Mesodermal cell (in vitro differentiated cells): ENCODE data around the gene UGP2.

Experiments
- H3K27ac ChIP-seq: 2 replicates; pipeline ENCODE4 v1.7.0; 2013; ENCODE audit warnings: mild to moderate bottlenecking, low read depth, low read length, moderate library complexity; ENCODE audit not compliant: severe bottlenecking
- H3K36me3 ChIP-seq: 2 replicates; pipeline ENCODE4 v1.7.1; 2013; ENCODE audit warnings: mild to moderate bottlenecking, low read length, moderate library complexity; ENCODE audit not compliant: control insufficient read depth, insufficient read depth
- H3K4me1 ChIP-seq: one replicate; pipeline ENCODE4 v1.7.1; 2013; ENCODE audit warnings: mild to moderate bottlenecking, low read length; ENCODE audit not compliant: insufficient read depth, control insufficient read depth, poor library complexity, severe bottlenecking
- H3K4me3 ChIP-seq: 2 replicates; pipeline ENCODE4 v1.7.0; 2013; ENCODE audit warnings: low read length, control low read depth, mild to moderate bottlenecking; ENCODE audit not compliant: insufficient read depth, poor library complexity, severe bottlenecking; ENCODE audit errors: extremely low read depth
- H3K9me3 ChIP-seq: 2 replicates; pipeline ENCODE4 v1.7.1; 2013; ENCODE audit warnings: mild to moderate bottlenecking, low read length, moderate library complexity; ENCODE audit not compliant: control insufficient read depth
- WGBS, 2 experiments: methylation state at CpG; one replicate each; pipeline ENCODE4 v1.1.5; 2013; ENCODE audit warnings: missing lambda C conversion rate in 2 of 2; ENCODE audit not compliant: insufficient coverage in 2 of 2; 5-methylcytosine and 5-hydroxymethylcytosine counted together

The UGP2 gene

GRCh38 chr2:63850204-63850571 is 8.5 kb downstream of the UGP2 start:
- peaks cover 3% of the 10 kb centered on the region for H3K9me3 ChIP-seq
- no peak overlapping the region for H3K27ac ChIP-seq
- no peak overlapping the region for H3K4me3 ChIP-seq
- peaks cover 34% of the 10 kb centered on the region for H3K4me1 ChIP-seq
- H3K36me3 ChIP-seq, result no peaks in the 10 kb centered on the region
- WGBS, 2 experiments, result no CpG with 5 or more reads among the region's 1 CpG

GRCh38 chr2:63850649-63851048 is 9.0 kb downstream of the UGP2 start:
- no peak overlapping the region for H3K4me3 ChIP-seq
- peaks cover 3% of the 10 kb centered on the region for H3K9me3 ChIP-seq
- no peak overlapping the region for H3K27ac ChIP-seq
- peaks cover 4% of the 10 kb centered on the region for H3K36me3 ChIP-seq
- H3K4me1 ChIP-seq, result peaks cover 29% of the 10 kb centered on the region

GRCh38 chr2:63851691-63852311 is 10.1 kb downstream of the UGP2 start:
- Histone ChIP-seq H3K9me3 (peaks cover 3% of the 10 kb centered on the region), H3K4me3 (no peak overlapping the region), H3K36me3 (peaks cover 15% of the 10 kb centered on the region), H3K4me1 (peaks cover 26% of the 10 kb centered on the region), H3K27ac (no peak overlapping the region)
- no CpG with 5 or more reads among the region's 1 CpG for WGBS, 2 experiments

DNA sequence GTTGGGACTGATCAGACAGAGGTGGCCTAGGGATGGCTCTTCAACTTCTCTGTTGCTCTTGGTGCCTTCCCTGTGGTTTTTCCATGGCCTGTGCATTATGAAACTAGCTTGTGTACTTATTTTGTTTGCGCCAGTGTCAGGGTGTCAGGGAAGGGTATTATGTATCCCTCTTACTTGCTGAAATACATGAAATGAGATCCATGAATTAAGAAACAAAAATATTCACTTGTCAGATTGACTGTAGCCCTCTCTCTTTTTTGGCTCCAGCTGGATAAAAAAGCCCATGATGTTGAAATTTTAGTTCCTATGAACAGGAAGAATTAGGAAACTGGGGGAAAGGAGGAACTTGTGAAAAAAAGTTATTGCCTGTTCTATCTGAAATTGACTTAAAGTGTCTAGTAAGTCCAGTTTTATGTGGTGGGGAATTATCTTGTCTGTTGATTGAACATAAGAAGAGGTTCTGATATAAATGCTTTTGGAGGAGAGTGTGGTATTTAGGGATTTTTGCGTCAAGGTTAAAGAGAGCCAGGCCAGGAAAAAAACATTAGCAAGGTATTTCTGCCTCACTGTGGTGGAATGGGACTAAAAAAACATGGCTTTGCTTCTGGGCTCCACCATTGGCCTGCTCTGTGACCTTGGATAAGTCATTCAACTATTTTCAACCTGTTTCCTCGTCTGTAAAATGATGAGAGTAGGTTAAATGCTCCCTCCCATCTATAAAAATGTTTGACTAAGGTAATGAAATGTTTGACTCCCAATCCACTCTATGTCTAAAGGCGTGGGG is 12.0 kb downstream of the UGP2 start:
- Histone ChIP-seq H3K9me3 (no peaks in the 10 kb centered on the region), H3K27ac (no peak overlapping the region), H3K4me3 (no peak overlapping the region), H3K4me1 (peaks cover 26% of the 10 kb centered on the region), H3K36me3 (peaks cover 29% of the 10 kb centered on the region)
- WGBS, 2 experiments, result 64 to 89% methylated on average over 1 of the region's 4 CpGs

- Histone ChIP-seq H3K27ac (no peak overlapping the region), H3K36me3 (peaks cover 47% of the 10 kb centered on the region), H3K9me3 (no peaks in the 10 kb centered on the region), H3K4me1 (peaks cover 18% of the 10 kb centered on the region), H3K4me3 (no peak overlapping the region)
- WGBS, 2 experiments, result 91 to 94% methylated on average over 12 to 13 of the region's 14 CpGs
Measured at GRCh38 chr2:63855418-63856302, 14.0 kb downstream of the UGP2 start.

DNA sequence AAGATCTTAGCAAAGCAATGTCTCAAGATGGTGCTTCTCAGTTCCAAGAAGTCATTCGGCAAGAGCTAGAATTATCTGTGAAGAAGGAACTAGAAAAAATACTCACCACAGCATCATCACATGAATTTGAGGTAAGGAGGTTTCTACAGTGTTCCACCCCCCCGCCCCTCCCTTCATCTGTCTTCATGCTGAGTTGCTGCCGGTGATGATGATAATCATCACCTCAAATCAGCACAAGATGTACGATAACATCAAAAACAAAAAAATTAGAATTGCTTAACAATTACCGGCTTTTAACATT is 14.6 kb downstream of the UGP2 start:
- H3K27ac ChIP-seq, result no peak overlapping the region
- H3K9me3 ChIP-seq, result no peaks in the 10 kb centered on the region
- peaks cover 48% of the 10 kb centered on the region for H3K36me3 ChIP-seq
- H3K4me3 ChIP-seq, result no peak overlapping the region
- WGBS, 2 experiments, result 67 to 100% methylated on average over 1 to 4 of the region's 5 CpGs
- H3K4me1 ChIP-seq, result peaks cover 18% of the 10 kb centered on the region

DNA sequence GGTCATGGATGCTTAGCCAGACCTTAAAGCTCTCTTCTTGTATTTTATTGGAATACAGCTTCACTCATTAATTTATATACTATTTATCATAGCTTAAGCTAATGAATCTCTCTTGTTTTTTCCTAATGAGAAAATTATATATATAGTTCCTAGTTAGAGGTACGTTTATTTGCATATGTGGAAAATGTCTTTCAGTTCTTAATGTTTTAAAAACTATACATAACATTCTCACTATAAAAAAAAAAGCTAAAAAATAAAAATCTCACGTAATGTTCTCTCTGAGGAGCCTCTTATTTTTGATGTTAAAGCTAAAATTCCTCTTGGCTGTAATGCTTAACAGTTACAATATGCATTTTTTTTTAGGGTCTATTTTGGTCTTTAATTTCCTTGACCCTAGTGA is 16.6 kb downstream of the UGP2 start:
- WGBS, 2 experiments, result no CpG with 5 or more reads among the region's 2 CpGs
- no peak overlapping the region for H3K27ac ChIP-seq
- H3K4me1 ChIP-seq, result peaks cover 22% of the 10 kb centered on the region
- H3K4me3 ChIP-seq, result no peak overlapping the region
- no peaks in the 10 kb centered on the region for H3K9me3 ChIP-seq
- H3K36me3 ChIP-seq, result peaks cover 66% of the 10 kb centered on the region

GRCh38 chr2:63861220-63861822 is 19.6 kb downstream of the UGP2 start:
- Histone ChIP-seq H3K27ac (no peak overlapping the region), H3K9me3 (no peaks in the 10 kb centered on the region), H3K4me3 (no peak overlapping the region), H3K4me1 (peaks cover 11% of the 10 kb centered on the region), H3K36me3 (peaks cover 77% of the 10 kb centered on the region)
- 70 to 91% methylated on average over 1 to 3 of the region's 6 CpGs for WGBS, 2 experiments

- H3K36me3 ChIP-seq, result peaks cover 67% of the 10 kb centered on the region
- H3K27ac ChIP-seq, result no peak overlapping the region
Measured at GRCh38 chr2:63862806-63863205, 21.1 kb downstream of the UGP2 start.

GRCh38 chr2:63863707-63864106 is 22.0 kb downstream of the UGP2 start:
- peaks cover 71% of the 10 kb centered on the region for H3K36me3 ChIP-seq

More at GRCh38 chr2:63862806-63863205, 21.1 kb downstream of the UGP2 start:
- no CpG with 5 or more reads among the region's 1 CpG for WGBS, 2 experiments
- Histone ChIP-seq H3K4me1 (peaks cover 11% of the 10 kb centered on the region), H3K9me3 (no peaks in the 10 kb centered on the region), H3K4me3 (no peak overlapping the region)

More at GRCh38 chr2:63863707-63864106, 22.0 kb downstream of the UGP2 start:
- H3K4me1 ChIP-seq, result peaks cover 11% of the 10 kb centered on the region
- H3K27ac ChIP-seq, result no peak overlapping the region
- H3K4me3 ChIP-seq, result no peak overlapping the region
- no CpG with 5 or more reads among the region's 1 CpG for WGBS, 2 experiments
- no peaks in the 10 kb centered on the region for H3K9me3 ChIP-seq
